Measurements from ENCODE around the gene LRRC25.

The LRRC25 gene

GRCh38 chr19:18435178-18435841, 37.9 kb upstream of the LRRC25 start:
- no peak for TF ChIP-seq CTCF (IDR thresholded peaks at IDR 0.05; ENCODE audit: low read depth, low read length, missing control alignments)
- no peak overlapping the region for H3K4me3 ChIP-seq (replicated peaks; ENCODE audit: low read depth, low read length)
- no peak for DNase-seq (ENCODE audit: extremely low read depth, low read depth)

DNA sequence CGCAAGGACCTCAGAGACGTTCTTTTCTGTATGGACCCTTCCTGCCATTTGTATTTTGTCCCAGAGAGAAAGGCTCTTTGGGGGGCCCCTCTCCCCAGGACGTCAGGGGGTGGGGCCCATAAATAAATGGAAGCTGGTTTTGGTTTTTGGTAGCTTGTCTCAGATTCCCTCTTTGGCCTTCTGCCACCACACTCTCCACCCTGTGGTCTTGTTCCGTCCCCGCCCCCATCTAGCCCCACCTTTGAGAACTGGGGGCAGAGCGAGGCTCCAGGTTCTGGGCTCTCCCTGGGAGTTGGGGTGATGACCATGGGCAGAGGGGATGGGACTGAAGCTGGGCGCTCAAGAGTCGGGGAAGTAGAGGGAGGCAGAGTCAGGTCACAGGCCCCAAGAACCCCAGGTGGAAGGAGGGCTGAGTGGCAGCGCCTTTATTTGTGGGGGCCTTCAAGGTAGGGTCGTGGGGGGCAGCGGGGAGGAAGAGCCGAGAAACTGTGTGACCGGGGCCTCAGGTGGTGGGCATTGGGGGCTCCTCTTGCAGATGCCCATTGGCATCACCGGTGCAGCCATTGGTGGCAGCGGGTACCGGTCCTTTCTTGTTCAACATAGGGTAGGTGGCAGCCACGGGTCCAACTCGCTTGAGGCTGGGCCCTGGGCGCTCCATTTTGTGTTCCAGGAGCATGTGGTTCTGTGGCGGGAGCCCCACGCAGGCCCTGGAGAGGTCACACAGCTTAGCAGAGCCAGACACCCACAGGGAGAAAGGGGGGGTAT, 37.2 kb upstream of the LRRC25 start:
- no peak for DNase-seq (ENCODE audit: extremely low read depth, low read depth)
- TF ChIP-seq CTCF (IDR thresholded peaks at IDR 0.05; ENCODE audit: low read depth, low read length, missing control alignments), result no peak
- no peak overlapping the region for H3K4me3 ChIP-seq (replicated peaks; ENCODE audit: low read depth, low read length)

DNA sequence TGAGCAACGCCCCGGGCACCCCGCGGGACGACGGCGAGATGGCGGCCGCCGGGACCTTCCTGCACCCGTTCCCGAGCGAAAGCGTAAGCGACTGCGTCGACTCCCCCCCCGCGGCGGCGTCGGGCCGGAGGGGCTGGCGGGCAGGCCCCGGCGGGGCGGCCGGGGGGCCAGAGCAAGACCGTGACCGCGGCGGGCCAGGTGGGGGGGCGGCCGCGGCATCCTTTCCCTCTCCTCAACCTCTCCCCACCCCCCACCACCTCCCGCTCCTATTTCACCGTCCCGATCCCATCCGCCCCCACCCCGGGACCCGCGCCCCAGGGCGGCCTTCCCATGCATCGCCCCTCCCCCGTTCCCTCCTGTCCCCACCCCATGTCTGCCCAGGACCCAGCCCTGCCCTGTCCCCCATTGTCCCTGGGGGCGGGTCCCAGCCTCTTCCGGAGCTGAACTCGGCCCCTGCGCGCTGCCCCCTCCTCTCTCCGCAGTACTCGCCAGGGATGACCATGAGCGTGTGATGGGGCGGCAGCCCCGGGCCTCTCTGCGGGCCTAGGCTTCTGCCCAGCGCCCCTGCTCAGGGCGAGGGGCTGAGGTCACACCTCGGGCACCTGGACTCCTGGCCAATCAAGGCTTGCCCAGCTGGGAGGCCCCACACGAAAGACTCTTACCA, 36.4 kb upstream of the LRRC25 start:
- no peak for DNase-seq (ENCODE audit: extremely low read depth, low read depth)
- TF ChIP-seq CTCF (IDR thresholded peaks at IDR 0.05; ENCODE audit: low read depth, low read length, missing control alignments), result no peak
- H3K4me3 ChIP-seq (replicated peaks; ENCODE audit: low read depth, low read length), result no peak overlapping the region

DNA sequence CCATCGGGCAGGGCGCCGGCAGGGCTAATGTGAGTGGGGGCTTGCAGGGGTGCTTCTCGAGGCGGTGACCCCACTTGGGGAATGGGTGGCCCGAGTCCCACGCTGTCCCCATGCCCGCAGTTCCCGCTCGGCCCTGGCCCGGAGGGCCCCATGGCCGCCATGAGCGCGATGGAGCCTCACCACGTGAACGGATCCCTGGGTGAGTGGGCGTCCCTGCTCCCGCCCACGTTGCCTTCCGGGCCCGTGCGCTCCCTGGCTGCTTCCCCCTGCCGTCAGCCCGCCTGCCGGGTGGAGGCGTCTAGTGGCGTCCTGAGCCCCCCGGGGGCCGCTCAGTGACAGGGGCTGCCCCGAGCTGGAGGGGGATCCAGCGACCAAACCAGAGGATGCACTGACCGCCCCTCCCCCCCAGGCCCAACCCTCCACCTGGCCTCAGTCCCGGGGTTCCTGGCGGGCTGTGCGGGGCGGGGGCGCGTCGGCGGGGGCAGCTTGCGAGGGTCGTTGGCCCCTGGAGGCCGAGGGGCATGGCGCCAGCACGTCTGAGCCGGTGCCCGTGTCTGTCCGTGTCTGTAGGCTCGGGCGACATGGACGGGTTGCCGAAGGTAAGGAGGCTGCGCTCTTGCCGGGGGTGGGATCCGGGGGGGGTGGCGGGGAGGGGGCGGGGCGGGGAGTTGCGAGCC, 35.7 kb upstream of the LRRC25 start:
- no peak for DNase-seq (ENCODE audit: extremely low read depth, low read depth)

GRCh38 chr19:18432275-18433014, 35.0 kb upstream of the LRRC25 start:
- no peak for TF ChIP-seq CTCF (IDR thresholded peaks at IDR 0.05; ENCODE audit: low read depth, low read length, missing control alignments)
- H3K4me3 ChIP-seq (replicated peaks; ENCODE audit: low read depth, low read length), result no peak overlapping the region
- DNase-seq (ENCODE audit: extremely low read depth, low read depth), result no peak

More for the DNA sequence above, 35.7 kb upstream of the LRRC25 start:
- H3K4me3 ChIP-seq (replicated peaks; ENCODE audit: low read depth, low read length), result no peak overlapping the region
- TF ChIP-seq CTCF (IDR thresholded peaks at IDR 0.05; ENCODE audit: low read depth, low read length, missing control alignments), result no peak
